GM10847 (cell line): ENCODE measurements around the gene UBE2E2.

Experiments
- POLR2A ChIP-seq: IDR thresholded peaks from 2 replicates; pipeline ENCODE4 v1.6.1; 2011; ENCODE audit not compliant: insufficient read length; ENCODE audit errors: extremely low read depth

Gene UBE2E2

DNA sequence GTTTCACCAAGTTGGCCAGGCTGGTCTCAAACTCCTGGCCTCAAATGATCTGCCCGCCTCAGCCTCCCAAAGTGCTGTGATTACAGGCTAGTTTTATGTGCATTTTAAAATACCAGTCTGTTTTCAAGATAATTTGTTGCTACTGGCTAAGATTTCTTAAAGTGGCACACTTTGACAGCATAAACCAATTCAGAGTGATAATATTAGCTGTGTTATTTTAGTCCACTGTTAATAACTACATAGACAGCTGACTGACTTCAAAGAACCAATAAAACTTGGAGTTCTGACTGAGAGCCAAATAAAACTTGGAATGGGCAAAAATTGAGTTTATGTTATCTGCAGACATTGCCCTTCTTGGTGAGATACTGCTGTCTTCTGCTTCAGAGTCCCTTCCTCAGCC is 291.8 kb downstream of the UBE2E2 start:
- TF ChIP-seq POLR2A = no peak

DNA sequence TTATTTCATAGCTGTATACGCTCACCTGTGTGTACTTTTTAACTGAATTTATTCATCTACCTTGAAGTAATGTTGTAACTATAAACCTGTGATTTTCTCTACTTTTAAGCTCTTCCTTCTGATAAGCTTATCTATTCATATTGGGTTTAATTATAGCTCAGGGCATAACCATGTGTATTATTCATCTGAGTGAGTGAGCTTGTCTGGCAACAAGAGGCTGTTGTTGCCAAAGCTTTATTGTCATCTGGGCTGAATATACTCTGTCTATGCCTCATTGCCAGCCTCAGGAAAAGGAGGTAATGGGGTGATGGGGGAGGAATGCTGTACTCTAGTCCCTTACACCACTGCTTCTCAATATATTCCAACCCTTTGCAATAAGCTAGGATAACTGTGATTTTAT is 292.4 kb downstream of the UBE2E2 start:
- no peak for TF ChIP-seq POLR2A

DNA sequence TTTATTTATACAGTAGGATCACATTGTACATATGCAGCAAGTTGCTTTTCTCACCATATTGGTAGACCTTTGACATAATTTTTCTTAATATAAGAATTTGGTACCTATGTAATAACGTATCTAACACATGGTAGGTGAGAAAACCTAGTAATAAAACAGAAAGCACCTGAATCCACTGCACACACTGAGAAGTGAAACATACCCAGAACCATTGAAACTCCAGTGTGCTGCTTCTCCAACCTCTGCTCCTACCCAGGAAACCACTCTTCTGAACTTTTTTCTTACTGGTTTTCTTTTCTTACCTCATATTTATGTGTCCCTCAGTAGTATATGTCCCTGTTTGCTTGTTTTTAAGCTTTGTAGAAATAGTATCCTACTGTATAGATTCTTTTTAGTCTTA is 293.0 kb downstream of the UBE2E2 start:
- no peak for TF ChIP-seq POLR2A

DNA sequence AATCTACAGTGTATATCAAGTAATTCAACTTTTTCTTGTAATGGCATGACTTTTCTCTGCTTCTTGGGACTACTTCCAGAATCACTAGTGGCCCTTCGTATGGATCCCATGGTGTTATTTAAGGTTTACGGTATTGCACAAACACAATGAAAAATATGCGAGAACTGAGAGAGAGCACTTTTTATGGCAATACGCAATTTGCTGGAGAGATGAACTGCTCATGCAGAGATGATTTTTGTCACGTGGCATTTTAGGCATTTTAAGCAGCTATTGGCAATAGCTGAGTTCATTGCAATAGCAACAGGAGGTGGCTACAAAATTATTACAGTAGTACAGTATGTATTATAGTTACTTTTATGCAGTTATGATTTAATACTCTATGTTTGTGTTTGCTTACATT is 294.0 kb downstream of the UBE2E2 start:
- no peak for TF ChIP-seq POLR2A

DNA sequence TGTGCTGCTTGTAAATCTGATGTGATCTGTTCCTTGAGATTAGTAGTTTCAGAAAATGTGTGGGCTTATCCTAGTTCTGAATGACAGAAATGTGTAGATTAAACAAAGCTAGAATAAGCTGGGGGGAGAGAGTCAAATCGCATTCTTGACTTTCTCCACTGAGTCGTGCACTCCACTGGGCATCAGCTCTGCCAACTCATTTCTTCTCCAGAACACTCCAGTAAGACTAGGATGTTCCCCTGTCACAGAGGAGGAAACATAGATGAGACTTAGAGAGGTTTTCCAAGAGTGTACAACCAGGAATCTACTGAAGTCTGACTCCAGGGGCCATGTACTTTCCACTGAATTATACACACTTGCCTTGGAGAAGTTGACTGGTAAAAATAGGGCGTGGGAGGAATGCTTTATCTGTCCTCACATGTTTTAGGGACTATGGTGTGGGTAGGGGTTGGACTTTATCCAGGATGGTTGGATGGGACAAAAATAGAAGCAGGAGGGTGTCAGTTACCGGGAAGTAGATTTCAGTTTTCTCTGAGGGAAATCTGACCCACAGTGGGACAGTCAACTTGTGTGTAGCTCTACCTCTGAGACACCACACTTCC is 298.2 kb downstream of the UBE2E2 start:
- no peak for TF ChIP-seq POLR2A

DNA sequence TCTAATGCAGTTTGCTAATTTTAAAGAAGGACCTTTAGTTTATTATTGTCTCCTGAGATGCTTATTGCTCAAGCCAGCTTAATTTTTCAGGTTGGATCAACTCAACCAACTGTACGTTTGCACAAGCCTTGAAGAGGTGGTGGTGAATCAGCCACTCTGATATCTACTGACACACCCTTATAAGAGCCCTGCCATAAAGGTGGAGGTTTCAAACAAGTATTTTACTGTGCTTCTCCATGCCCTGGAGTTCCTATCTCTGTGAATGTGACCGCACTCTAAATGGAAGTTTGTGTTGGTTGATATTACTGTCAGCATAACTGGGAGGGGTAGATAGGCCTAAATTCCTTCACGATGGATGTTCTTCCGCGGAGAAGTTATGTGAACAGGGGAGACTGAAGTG is 305.3 kb downstream of the UBE2E2 start:
- no peak for TF ChIP-seq POLR2A

DNA sequence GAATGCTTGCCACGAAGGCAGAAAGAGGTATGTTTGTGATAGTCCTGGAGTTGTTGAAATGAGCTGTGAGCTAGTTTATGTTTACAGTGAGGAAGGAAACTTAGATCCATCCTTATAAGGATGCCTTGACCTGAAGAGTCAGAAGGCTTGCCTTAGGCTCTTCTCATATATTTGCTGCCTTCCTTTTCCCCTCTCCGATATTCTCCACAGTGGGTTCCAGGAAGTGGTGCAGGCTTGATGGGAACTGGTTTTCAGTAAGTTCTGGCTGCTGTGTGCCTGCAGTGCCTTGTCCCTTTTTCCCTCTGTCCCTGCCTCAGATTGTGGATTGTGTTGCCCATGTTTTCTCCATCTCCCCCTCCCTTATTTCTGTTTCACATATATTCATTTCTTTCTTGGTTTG is 315.3 kb downstream of the UBE2E2 start:
- TF ChIP-seq POLR2A = no peak

DNA sequence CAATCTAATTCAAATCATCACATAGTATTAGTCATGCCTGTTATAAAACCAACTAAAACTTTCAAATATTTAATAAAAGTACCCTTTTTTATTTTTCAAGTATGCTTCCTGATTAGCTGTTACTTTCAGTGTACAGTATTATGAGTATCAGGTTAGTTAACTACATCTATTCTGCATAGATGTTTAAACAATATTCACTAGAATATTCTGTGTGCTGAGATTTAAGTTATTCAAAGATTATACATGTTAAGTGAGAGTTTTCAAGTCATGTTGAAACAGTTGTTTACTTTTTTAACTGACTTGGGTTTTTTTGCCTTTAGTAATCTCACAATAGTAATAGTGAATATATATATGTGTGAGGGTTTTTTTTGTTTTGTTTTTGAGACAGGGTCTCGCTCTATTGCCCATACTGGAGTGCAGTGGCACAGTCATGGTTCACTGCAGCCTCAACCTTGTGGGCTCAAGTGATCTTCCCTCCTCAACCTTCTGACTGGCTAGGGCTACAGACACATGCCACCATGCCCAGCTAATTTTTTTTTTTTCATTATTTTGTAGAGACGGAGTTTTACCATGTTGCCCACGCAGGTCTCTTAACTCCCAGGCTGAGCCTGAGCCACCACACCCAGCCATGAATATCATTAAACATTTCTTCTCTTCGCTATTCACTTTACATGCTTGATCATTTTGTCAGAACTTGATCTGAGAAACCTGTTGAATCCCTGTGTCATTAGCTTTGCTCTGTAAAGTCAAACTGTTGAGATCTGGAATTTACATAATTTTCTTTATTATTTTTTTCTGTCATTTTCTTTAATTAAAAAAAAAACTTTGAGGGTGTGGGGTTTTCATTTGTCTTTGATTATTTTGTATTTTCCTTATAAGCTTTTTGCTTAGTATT is 316.4 kb downstream of the UBE2E2 start:
- TF ChIP-seq POLR2A = no peak

DNA sequence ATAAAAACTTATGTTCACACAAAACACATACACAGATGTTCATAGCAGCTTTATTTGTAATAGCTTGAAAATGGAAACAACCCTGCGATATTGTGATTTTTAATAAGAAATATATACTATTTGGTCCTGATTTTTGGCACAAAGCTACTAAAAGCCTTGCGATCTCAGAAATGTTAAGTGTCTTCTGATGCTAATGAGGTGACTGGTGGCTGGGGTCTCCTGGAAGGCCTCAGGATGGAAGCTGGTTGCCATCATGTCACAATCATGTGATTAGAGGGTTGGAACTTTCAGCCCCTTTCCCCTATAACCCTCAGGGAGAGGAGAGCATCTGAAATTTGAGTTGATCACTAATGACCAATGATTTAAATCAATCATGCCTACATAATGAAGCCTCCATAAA is 324.2 kb downstream of the UBE2E2 start:
- TF ChIP-seq POLR2A = no peak

DNA sequence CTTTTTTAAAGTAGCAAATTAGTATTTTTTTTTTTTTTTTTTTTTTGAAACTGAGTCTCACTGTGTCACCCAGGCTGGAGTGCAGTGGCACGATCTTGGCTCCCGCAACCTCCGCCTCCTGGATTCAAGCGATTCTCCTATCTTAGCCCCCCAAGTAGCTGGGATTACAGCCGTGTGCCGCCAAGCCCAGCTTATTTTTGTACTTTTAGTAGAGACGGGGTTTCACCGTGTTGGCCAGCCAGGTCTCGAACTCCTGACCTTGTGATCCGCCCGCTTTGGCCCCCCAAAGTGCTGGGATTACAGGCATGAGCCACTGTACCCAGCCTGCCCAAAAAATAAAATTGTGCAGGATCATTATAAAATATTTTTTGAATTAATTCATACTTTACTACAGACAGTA is 330.5 kb downstream of the UBE2E2 start:
- TF ChIP-seq POLR2A = no peak

DNA sequence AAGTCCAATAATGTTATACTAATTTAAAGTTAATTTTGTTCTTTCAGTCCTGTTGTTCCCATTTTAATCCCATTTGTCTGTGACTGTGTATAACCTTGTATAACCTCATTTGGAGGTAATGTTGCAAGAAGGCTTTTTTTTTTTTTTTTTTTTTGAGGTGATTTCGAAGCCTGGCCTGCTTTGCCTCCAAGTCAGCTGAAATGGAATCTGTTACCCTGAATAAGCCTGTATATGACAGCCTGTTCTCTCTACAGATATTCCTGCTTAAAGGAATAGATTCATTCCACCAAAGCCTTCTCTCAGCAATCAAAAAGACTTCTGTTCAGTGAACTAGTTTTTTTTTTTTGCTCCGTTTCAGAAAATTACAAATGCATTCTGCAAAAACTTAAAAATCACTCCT is 330.9 kb downstream of the UBE2E2 start:
- no peak for TF ChIP-seq POLR2A

DNA sequence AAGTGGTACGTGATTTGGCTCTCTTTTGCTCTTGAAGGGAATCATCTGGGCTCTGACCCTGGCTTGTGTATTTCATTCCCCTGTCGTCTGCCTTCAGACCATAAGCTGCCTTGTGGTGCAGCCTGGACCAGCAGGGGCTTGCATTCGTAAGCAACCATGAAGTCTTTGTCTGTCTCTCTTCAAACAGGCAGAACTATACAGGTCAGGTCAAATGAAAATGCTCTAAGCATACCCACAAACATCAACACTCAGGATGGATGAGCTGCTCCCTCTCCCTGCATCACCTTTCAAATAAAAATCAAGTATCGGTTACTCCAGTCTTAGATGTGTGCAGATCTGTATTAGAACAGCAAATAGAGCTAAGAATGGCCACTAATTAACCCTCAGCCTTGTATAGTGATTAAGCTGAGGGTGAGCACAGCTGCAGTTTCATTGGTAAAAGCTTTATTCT is 334.0 kb downstream of the UBE2E2 start:
- TF ChIP-seq POLR2A = no peak

DNA sequence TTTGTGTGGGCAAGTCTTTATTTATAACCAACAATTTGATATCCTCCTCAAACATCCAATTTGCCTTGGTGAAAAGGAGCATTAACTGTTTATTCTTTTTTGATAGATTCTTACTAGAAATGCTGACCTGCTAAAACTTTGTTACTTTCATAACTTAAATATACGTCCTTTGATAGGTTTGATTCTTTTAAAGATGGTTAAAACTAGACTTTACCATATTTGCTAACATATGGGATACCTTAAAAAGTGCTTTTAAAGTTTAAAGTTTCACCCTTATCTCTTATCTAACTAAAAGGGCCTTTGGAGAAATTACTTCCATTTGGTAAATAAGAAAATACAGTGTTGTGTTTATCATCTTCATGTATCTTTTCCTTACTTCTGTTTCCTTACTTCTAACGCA is 336.1 kb downstream of the UBE2E2 start:
- TF ChIP-seq POLR2A = no peak

DNA sequence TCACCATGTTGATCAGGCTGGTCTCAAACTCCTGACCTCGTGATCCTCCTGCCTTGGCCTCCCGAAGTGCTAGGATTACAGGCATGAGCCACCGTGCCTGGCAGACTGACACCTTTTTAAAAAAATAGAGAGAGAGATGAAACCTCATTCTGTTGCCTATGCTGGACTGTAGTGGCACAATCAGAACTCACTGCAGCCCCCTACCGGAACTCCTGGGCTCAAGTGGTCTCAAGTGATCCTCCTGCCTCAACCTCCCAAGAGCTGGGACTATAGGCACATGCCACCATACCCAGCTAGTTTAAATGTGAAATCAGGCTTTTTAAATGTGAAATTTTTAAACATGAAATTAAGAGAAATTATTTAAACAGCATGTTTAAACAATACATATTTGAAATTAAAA is 337.5 kb downstream of the UBE2E2 start:
- TF ChIP-seq POLR2A = no peak

DNA sequence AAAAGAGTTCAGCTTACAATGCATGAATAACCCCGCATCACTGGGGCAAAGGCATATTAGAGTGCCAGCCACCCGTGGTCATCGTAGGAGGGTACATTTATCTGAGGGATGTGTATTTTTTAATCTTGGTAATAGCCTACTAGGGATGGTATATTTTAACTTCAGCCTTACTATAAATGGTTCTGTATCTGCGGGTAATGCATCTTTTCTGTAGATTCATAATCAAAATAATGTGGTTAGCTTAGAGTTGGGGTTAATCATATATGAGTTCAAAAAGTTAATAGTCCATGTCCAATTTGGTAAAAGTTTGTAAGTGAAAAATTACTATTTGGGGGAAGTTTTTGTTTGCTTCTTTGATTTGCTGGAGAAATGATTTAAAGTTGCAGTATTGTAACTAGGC is 339.0 kb downstream of the UBE2E2 start:
- no peak for TF ChIP-seq POLR2A

DNA sequence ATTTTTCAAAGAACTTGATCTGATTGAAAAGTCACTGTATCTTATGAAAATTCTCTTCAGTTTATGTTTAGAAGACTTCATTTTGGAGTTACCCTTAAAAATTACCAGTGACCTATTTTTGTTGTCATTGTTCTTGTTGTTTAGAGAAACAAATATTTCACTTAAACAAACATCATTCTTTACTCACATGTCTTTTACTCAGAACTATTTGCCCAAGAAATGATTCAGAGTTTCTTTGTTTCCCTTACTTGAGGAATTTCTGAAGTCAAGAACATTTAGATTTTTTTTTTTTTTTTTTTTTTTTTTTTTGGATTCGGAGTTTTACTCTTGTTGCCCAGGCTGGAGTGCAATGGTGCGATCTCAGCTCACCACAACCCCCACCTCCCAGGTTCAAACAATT is 343.1 kb downstream of the UBE2E2 start:
- TF ChIP-seq POLR2A = no peak

DNA sequence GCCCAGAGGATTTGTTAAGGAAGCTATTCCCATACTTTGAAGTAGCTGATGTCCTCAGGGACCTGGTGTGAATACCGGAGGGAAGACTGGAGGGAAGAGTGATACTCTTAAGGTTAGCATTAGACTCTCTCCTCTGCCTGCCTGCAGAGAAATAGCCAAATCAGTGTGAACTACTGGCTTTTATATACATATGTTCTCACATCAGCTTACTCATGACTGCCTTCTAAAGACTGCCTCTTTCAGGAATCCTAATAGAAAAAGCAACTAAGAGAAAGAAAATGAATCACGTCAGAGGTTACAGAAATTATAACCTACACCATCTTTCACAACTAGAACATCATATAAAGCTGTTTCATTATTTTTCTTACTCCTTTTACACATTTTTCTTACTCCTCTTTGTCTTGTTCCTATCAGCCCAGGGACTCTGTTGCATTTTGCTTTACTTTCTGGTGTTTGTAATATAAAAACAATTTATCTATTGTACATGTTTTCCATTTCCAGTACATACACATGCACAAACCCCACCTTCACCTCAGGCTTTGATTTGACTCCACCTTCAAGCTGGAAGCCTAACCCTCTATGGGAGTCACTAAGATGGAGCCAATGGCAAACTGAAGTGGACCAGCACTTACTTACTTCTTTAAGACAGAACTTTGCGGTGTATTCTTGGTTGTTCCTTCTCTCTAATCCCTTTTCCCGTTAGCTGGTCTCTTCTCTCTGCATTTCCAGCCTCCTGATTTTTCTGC is 345.0 kb downstream of the UBE2E2 start:
- TF ChIP-seq POLR2A = no peak

DNA sequence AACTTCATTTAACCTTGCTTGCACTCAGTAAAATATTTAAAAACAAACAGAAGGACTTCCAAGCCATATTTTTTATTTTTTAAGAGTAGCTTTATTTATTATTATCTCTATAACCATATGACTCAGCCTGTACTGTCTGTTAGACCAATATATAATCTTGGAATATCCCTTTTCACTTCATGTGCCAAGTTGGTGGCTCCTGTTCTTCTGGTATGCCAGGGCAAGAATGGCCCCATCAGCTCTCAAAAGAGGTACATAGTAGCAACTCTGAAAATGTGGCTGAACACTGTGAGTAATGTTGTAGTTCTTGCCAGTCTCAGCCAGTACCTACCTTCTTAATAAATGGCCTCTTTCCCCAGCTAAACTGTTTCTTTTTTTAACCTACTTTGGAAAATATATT is 345.6 kb downstream of the UBE2E2 start:
- no peak for TF ChIP-seq POLR2A
